Measurements from ENCODE around the gene PSMA6. TPM values are rescaled to one million over a fixed set of nuclear protein-coding genes. Genes with fewer than 3 reads are reported as not detected.

The PSMA6 gene
- polyA plus RNA-seq, 1 experiment, result 300 TPM

GRCh38 chr14:35281341-35281740 lies 10.8 kb upstream of the PSMA6 start:
- POLR2A ChIA-PET, result no interaction called here
- Histone ChIP-seq H3K27me3 (ENCODE audit: control insufficient read depth, insufficient read depth, low read length) (no peaks in the 10 kb centered on the region), H3K4me3 (ENCODE audit: low read depth, low read length) (no peak overlapping the region), H3K9me3 (ENCODE audit: control insufficient read depth, insufficient read depth, low read length) (no peaks in the 10 kb centered on the region), H3K27ac (ENCODE audit: low read depth, low read length) (no peak overlapping the region)
- CTCF ChIA-PET, result no interaction called here
- no peak for DNase-seq (ENCODE audit: low read depth, low spot score)
- TF ChIP-seq CTCF (IDR thresholded peaks at IDR 0.05; ENCODE audit: low read depth, low read length), result no peak

GRCh38 chr14:35284506-35284905 lies 7.7 kb upstream of the PSMA6 start:
- DNase-seq (ENCODE audit: low read depth, low spot score), result no peak
- Histone ChIP-seq H3K4me3 (ENCODE audit: low read depth, low read length) (no peak overlapping the region), H3K27ac (ENCODE audit: low read depth, low read length) (no peak overlapping the region), H3K27me3 (ENCODE audit: control insufficient read depth, insufficient read depth, low read length) (no peaks in the 10 kb centered on the region), H3K9me3 (ENCODE audit: control insufficient read depth, insufficient read depth, low read length) (no peaks in the 10 kb centered on the region)
- ChIA-PET POLR2A (no interaction called here), CTCF (interaction anchor here (0.7 to 1.0 kb wide), 2 partner anchors 74 to 144 kb away, joined by 3 to 4 read pairs; no protein-coding TSS in a partner anchor)
- TF ChIP-seq CTCF (IDR thresholded peaks at IDR 0.05; ENCODE audit: low read depth, low read length), result no peak

GRCh38 chr14:35285168-35286002 lies 6.8 kb upstream of the PSMA6 start:
- TF ChIP-seq CTCF (IDR thresholded peaks at IDR 0.05; ENCODE audit: low read depth, low read length), result no peak
- CTCF ChIA-PET, result interaction anchor here (0.5 to 0.6 kb wide), 2 partner anchors 14 to 121 kb away, joined by 3 to 4 read pairs; no protein-coding TSS in a partner anchor
- POLR2A ChIA-PET, result no interaction called here
- no peak for DNase-seq (ENCODE audit: low read depth, low spot score)
- no peaks in the 10 kb centered on the region for H3K27me3 ChIP-seq (ENCODE audit: control insufficient read depth, insufficient read depth, low read length)
- H3K4me3 ChIP-seq (ENCODE audit: low read depth, low read length), result no peak overlapping the region
- no peak overlapping the region for H3K27ac ChIP-seq (ENCODE audit: low read depth, low read length)
- H3K9me3 ChIP-seq (ENCODE audit: control insufficient read depth, insufficient read depth, low read length), result no peaks in the 10 kb centered on the region

- ChIA-PET POLR2A (no interaction called here), CTCF (interaction anchor here (0.5 to 1.8 kb wide), 4 partner anchors 15 to 126 kb away, joined by 4 read pairs; no protein-coding TSS in a partner anchor)
- no peak for TF ChIP-seq CTCF (IDR thresholded peaks at IDR 0.05; ENCODE audit: low read depth, low read length)
Measured at GRCh38 chr14:35286003-35286600, 6.1 kb upstream of the PSMA6 start.

GRCh38 chr14:35286707-35287106 lies 5.5 kb upstream of the PSMA6 start:
- CTCF ChIA-PET, result interaction anchor here (0.9 to 1.8 kb wide), 3 partner anchors 57 to 126 kb away, joined by 4 read pairs; no protein-coding TSS in a partner anchor
- DNase-seq (ENCODE audit: low read depth, low spot score), result no peak
- no peak for TF ChIP-seq CTCF (IDR thresholded peaks at IDR 0.05; ENCODE audit: low read depth, low read length)

More at GRCh38 chr14:35286003-35286600, 6.1 kb upstream of the PSMA6 start:
- Histone ChIP-seq H3K27me3 (ENCODE audit: control insufficient read depth, insufficient read depth, low read length) (no peaks in the 10 kb centered on the region), H3K9me3 (ENCODE audit: control insufficient read depth, insufficient read depth, low read length) (no peaks in the 10 kb centered on the region), H3K27ac (ENCODE audit: low read depth, low read length) (no peak overlapping the region), H3K4me3 (ENCODE audit: low read depth, low read length) (no peak overlapping the region)
- no peak for DNase-seq (ENCODE audit: low read depth, low spot score)

More at GRCh38 chr14:35286707-35287106, 5.5 kb upstream of the PSMA6 start:
- POLR2A ChIA-PET, result no interaction called here
- Histone ChIP-seq H3K27ac (ENCODE audit: low read depth, low read length) (no peak overlapping the region), H3K9me3 (ENCODE audit: control insufficient read depth, insufficient read depth, low read length) (no peaks in the 10 kb centered on the region), H3K27me3 (ENCODE audit: control insufficient read depth, insufficient read depth, low read length) (no peaks in the 10 kb centered on the region), H3K4me3 (ENCODE audit: low read depth, low read length) (no peak overlapping the region)

All from AG04450 (cell line).